PFSK-1 (cell line): ENCODE results near the gene BARX1.

Experiments
- REST ChIP-seq, 2 experiments: IDR thresholded peaks; 2 replicates each; pipeline versions ENCODE4 v1.6.1 to v1.8.0; 2011 to 2012; ENCODE audit warnings: low read depth in 2 of 2, low read length in 2 of 2, control low read depth in 1 of 2, inconsistent platforms in 1 of 2, mild to moderate bottlenecking in 1 of 2, moderate library complexity in 1 of 2; ENCODE audit not compliant: insufficient read depth in 1 of 2
- SIN3A ChIP-seq: IDR thresholded peaks from 2 replicates; pipeline ENCODE4 v1.6.1; 2012; ENCODE audit warnings: mild to moderate bottlenecking, low read length, moderate library complexity, borderline replicate concordance; ENCODE audit not compliant: insufficient read depth

- TF ChIP-seq REST (IDR thresholded peaks at IDR 0.05; ENCODE audit: insufficient read depth in 1 of 2, low read depth in 2 of 2, low read length in 2 of 2) (no peak), SIN3A (no peak)
Measured at GRCh38 chr9:93931905-93932304, 23.2 kb downstream of the BARX1 start.
